Inflammatory macrophage (primary cell): ENCODE data around the gene SPATC1L.

Source experiments
- DNase-seq, 2 donors: peaks; one replicate each; pipeline ENCODE4 v3.0.0-alpha.2; 2020 to 2022

Gene SPATC1L

GRCh38 chr21:46129846-46130651 is 54.2 kb downstream of the SPATC1L start:
- no peak for DNase-seq

- no peak for DNase-seq
These were observed 55.2 kb downstream of the SPATC1L start for GRCh38 chr21:46128933-46129571.

- no peak for DNase-seq
These were observed 55.9 kb downstream of the SPATC1L start for GRCh38 chr21:46128106-46128932.

- DNase-seq: no peak
These were observed 56.8 kb downstream of the SPATC1L start for GRCh38 chr21:46127239-46128105.

GRCh38 chr21:46126309-46127238 is 57.7 kb downstream of the SPATC1L start:
- no peak for DNase-seq

GRCh38 chr21:46125846-46126301 is 58.4 kb downstream of the SPATC1L start:
- DNase-seq: no peak

GRCh38 chr21:46124926-46125845 is 59.1 kb downstream of the SPATC1L start:
- DNase-seq: no peak

GRCh38 chr21:46124083-46124925 is 60.0 kb downstream of the SPATC1L start:
- no peak for DNase-seq

- DNase-seq: no peak
These were observed 61.2 kb downstream of the SPATC1L start for GRCh38 chr21:46122758-46123683.

- no peak for DNase-seq
These were observed 62.0 kb downstream of the SPATC1L start for GRCh38 chr21:46122237-46122671.

- no peak for DNase-seq
These were observed 62.7 kb downstream of the SPATC1L start for GRCh38 chr21:46121286-46122221.

- DNase-seq: no peak
These were observed 63.7 kb downstream of the SPATC1L start for GRCh38 chr21:46120301-46121285.

GRCh38 chr21:46119637-46120271 is 64.5 kb downstream of the SPATC1L start:
- DNase-seq: no peak

GRCh38 chr21:46119144-46119636 is 65.1 kb downstream of the SPATC1L start:
- no peak for DNase-seq
